ENCODE results near the gene CTNND2.

The CTNND2 gene

DNA sequence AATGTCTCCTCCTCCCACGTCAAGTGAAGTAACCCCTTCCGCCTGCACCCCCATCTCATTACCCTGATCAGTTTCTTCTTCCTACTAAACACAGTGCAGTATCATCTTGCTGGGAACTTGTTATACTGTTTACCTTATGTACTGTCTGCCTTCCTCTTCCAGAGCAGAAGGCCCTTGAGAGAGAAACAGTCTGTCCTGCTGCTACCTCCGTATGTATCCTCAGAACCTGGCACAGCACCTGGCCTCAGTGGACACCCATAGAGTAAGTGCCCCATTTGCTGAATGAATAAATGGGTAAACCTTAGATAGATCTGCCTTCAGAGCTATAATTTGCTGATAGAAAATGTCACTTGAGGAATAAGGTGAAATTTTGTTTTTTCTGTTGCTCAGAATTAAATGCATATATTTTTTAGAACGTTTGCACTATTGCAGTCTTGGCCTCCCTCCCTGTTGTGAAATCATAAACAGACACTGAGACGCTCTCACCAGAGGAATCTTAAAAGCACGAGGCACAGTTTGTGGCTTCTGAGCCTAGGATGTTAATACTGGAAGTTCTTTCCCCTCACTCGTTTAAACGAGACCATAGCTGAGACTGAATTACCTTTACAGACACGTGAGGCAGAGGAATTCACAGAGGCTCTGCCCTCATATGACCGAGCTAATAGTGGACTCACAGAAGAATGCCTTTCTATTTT lies 920.1 kb downstream of the CTNND2 start:
- no peak for DNase-seq (ENCODE audit: low spot score)

- DNase-seq (ENCODE audit: low spot score), result no peak
These were observed 921.6 kb downstream of the CTNND2 start for GRCh38 chr5:10982626-10983025.

GRCh38 chr5:10981932-10982331 lies 922.3 kb downstream of the CTNND2 start:
- no peak for DNase-seq (ENCODE audit: low spot score)

- DNase-seq (ENCODE audit: low spot score), result no peak
These were observed 927.2 kb downstream of the CTNND2 start for GRCh38 chr5:10977011-10977410.

DNA sequence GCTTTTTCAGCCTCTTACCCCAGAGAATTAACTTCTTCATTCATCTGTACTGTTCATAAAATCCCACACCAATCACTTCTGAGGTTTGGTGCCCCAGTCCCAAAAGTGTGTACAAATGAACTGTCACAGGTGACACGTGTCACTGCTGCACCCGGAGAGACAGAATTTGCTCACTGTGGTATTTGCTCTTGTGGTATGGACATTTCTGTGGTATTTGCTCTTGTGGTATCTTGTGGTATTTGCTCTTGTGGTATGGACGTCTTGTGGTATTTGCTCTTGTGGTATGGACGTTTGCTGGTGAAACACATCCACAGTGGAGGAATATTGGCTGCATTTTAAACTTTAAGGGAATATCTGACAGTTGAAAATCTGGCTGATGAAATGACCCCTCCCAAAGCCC lies 928.3 kb downstream of the CTNND2 start:
- no peak for DNase-seq (ENCODE audit: low spot score)

- DNase-seq (ENCODE audit: low spot score), result no peak
These were observed 929.4 kb downstream of the CTNND2 start for GRCh38 chr5:10974850-10975249.

GRCh38 chr5:10973316-10973715 lies 930.9 kb downstream of the CTNND2 start:
- no peak for DNase-seq (ENCODE audit: low spot score)

DNA sequence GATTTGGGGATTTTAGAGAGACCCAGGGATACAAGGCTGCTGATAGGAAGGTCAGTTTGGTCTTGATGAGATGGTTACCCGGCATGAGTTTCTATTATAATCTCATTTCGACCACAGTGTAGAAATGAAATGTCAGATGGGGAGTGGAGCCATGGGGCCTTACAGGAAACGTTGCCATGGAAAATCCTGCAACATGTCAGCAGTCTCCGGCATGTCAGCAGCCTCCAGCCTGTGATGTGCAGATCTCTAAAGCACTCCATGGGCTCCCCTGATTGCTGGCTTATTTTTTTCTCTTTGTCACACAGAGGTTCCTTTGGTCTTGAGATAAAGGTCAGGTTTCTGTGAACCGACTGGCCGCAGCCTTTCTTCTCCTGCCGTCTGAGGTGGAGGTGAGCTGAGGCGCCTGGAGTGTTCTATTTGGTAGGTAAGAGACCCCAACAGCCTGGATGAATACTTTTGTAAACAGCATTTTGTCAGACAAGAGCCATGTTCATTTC lies 934.5 kb downstream of the CTNND2 start:
- no peak for DNase-seq (ENCODE audit: low spot score)

DNA sequence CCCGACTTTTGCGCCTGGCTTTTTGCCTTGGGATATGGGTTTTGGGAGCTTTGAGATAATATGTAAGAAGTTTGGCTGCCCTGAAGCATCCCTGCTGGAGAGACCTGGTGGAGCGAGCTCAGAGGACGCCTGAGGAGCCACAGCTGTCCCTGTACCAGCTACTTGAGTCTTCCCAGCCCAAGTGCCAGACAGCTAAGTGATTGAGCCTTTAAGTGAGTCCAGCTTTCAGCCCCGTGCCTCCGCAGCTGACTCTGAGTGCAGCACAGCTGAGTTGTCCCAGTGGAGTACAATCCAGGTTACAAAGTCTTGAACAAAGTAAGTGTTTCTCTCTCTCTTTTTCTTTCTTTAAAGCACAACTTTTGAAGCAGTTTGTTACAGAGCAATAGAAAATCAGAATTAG lies 939.4 kb downstream of the CTNND2 start:
- no peak for DNase-seq (ENCODE audit: low spot score)

GRCh38 chr5:10958728-10959127 lies 945.5 kb downstream of the CTNND2 start:
- DNase-seq (ENCODE audit: low spot score), result no peak

DNA sequence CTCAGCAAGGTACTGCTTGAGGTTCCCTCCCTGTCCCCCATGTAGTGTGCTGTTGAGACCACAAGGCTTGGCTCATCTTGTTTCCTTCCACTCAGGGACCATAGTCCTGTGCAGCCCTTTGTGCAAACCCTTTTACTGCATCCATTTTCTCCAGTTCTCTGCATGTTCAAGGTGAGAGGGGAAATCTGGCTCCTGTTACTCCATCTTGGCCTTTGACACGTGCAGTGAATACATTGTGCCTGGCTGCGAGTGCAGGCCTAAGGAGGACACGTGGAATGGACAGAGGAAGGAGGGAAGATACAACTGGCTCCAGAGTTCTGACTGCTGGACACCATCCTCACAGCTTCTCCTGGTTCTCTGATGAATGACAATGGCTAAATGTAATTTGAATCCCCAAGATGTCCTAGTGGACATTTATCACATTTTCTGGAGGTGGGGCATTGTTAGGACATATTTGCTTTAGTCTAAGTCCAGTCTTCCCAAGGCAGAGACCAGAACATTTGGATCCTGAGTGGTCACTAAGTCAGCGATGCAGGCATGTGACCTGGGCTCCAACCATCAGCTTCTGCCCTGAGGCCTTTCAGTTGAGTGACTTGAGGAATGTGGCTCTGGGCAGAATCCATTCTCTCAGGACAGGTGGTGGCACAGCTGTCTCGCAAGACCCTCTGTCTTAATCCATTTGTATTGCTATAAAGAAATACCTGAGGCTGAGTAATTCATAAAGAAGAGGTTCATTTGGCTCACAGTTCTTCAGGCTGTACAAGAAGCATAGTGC lies 954.2 kb downstream of the CTNND2 start:
- no peak for DNase-seq (ENCODE audit: low spot score)

GRCh38 chr5:10946050-10946449 lies 958.2 kb downstream of the CTNND2 start:
- no peak for DNase-seq (ENCODE audit: low spot score)

DNA sequence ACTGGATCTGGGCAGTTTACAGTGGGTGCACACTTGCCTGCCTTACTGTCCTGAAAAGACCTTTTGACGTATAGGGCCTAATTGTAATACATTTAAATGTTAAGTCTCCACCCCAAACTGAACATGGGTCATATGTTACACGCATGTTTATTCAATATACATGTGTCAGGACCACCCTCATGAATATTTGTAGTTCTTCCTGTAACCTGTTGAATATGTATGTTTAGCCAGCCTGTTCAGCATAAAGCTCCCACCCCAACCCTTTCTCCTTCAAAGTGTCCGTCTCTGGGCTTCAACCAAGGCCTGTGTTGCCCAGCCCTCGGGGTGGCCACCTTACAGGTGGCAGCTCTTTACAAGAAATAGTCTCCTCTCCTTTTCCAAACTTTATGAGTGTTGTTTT lies 962.3 kb downstream of the CTNND2 start:
- no peak for DNase-seq (ENCODE audit: low spot score)

GRCh38 chr5:10936081-10936855 lies 968.0 kb downstream of the CTNND2 start:
- no peak for DNase-seq (ENCODE audit: low spot score)

DNA sequence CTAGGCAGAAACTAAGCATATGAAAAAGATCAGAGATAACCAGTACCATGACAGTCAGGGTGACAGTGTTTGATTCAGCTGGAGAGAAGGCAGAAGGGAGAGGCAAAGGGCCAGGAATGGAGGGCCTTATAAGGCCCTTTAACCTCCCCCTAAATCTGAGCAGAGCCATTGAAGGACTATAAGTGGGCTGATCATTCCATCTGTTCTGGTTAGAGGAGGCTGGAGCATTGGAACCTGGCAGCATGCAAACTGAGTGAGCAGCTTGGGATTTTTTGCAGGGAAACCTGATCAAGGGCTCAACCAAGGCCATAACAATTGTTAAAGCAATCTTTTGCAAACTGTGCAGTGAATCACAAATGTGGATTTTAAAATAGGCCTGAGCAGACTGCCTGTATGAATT lies 968.7 kb downstream of the CTNND2 start:
- no peak for DNase-seq (ENCODE audit: low spot score)

DNA sequence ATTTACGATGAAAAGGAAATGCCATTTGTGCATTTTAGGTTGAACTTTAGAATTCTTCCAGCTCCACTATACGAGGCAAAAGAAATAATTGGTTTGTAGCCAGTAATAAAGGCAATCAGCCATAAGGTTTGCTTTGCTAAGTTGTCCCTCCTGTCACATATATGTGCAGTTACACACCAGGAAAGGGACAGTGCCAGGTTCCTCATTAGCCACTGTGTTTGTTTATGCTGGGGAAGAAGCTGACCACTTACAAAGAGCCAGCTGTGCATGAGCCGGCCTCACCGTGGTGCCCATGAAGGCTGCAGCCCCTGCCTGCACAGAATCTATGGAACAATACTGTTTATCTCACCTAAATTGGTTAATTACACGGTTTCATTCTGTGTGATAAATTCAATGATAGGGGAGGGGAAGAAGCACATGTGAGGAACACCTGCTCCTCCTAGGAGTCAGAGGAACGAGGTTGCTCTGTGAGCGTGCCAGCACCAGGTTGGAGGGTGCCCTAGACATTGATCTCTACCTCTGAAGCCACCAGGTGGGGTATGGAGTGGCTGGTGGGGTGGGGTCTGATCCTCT lies 969.4 kb downstream of the CTNND2 start:
- DNase-seq (ENCODE audit: low spot score), result no peak

- no peak for DNase-seq (ENCODE audit: low spot score)
These were observed 971.1 kb downstream of the CTNND2 start for GRCh38 chr5:10933121-10933520.

GRCh38 chr5:10932426-10932825 lies 971.8 kb downstream of the CTNND2 start:
- no peak for DNase-seq (ENCODE audit: low spot score)

DNA sequence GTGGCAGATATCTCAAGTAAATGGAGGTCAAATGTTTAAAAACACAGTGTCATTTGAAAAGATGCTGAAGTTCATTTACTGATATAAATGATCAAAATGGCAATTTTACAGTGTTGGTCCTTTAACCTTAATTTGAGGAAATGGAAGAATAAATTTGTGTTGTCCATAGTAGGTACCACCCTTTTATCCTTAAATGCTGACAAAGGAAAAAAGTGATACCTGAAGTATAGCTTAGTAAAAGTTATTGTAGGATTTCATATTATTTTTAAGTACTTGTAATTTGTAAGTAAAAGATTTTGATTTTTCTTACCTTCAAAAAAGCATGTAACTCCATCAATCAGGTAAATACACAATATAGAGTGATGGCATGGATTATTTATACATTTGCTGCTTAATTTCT lies 976.6 kb downstream of the CTNND2 start:
- DNase-seq (ENCODE audit: low spot score), result no peak

GRCh38 chr5:10923310-10923709 lies 980.9 kb downstream of the CTNND2 start:
- DNase-seq (ENCODE audit: low spot score), result no peak

All from germinal center (tissue), 1 donor.